Large intestine (tissue), 3 donors: Measurements from ENCODE around the gene METTL21A. TPM values are rescaled to one million over a fixed set of nuclear protein-coding genes. Genes with fewer than 3 reads are reported as not detected.
A peak's percentile ranks its signal among the peaks of the same experiment; 100 is the strongest.

Source experiments
- DNase-seq, 2 donors: peaks; one replicate each; pipeline versions ENCODE4 v3.0.0 to v3.0.0-alpha.2; 2013
- H3K27ac ChIP-seq: one replicate; pipeline ENCODE4 v1.5.1; 2013; ENCODE audit warnings: low read length
- H3K27me3 ChIP-seq: 2 replicates; pipeline ENCODE4 v1.6.1; 2013; ENCODE audit warnings: low read length; ENCODE audit not compliant: control insufficient read depth, insufficient read depth
- H3K36me3 ChIP-seq: 2 replicates; pipeline ENCODE4 v1.6.1; 2013; ENCODE audit warnings: low read length; ENCODE audit not compliant: control insufficient read depth, insufficient read depth
- H3K4me1 ChIP-seq: one replicate; pipeline ENCODE4 v1.6.1; 2013; ENCODE audit warnings: low read length; ENCODE audit not compliant: control insufficient read depth, insufficient read depth
- H3K4me3 ChIP-seq: one replicate; pipeline ENCODE4 v1.5.1; 2013; ENCODE audit warnings: low read length
- H3K9me3 ChIP-seq: one replicate; pipeline ENCODE4 v1.6.1; 2013; ENCODE audit warnings: mild to moderate bottlenecking, low read depth, low read length, moderate library complexity; ENCODE audit not compliant: control insufficient read depth
- WGBS: methylation state at CpG from one replicate; pipeline ENCODE4 v1.1.5; 2013; ENCODE audit warnings: low lambda C conversion rate; ENCODE audit not compliant: insufficient coverage; 5-methylcytosine and 5-hydroxymethylcytosine counted together
- polyA plus RNA-seq: library from polyadenylated mRNA; unstranded; fragments of 120-200 nt; gene quantifications from one replicate; pipeline ENCODE4 v1.2.1, GENCODE V29; 2013

Gene METTL21A
- polyA plus RNA-seq, 1 donor, result 19.3 TPM

- Histone ChIP-seq H3K36me3 (no peaks in the 10 kb centered on the region), H3K9me3 (no peaks in the 10 kb centered on the region), H3K4me3 (no peak overlapping the region), H3K4me1 (no peaks in the 10 kb centered on the region), H3K27ac (no peak overlapping the region), H3K27me3 (no peaks in the 10 kb centered on the region)
- no CpG with 5 or more reads among the region's 1 CpG for WGBS
- no peak for DNase-seq
Measured at GRCh38 chr2:207629553-207629952, 4.4 kb upstream of the METTL21A start.

GRCh38 chr2:207624185-207625013 is 795 bp downstream of the METTL21A start:
- Histone ChIP-seq H3K4me1 (peaks cover 3% of the 10 kb centered on the region), H3K27ac (peak overlapping the region; percentile 98), H3K27me3 (no peaks in the 10 kb centered on the region), H3K9me3 (no peaks in the 10 kb centered on the region), H3K4me3 (peak overlapping the region; percentile 99), H3K36me3 (peaks cover 22% of the 10 kb centered on the region)
- WGBS, result no CpG with 5 or more reads among the region's 47 CpGs
- no peak for DNase-seq

- 60% methylated on average over 1 of the region's 10 CpGs for WGBS
- Histone ChIP-seq H3K36me3 (peaks cover 34% of the 10 kb centered on the region), H3K27ac (no peak overlapping the region), H3K4me3 (no peak overlapping the region), H3K9me3 (no peaks in the 10 kb centered on the region), H3K4me1 (peaks cover 11% of the 10 kb centered on the region), H3K27me3 (no peaks in the 10 kb centered on the region)
- DNase-seq, result no peak
Measured at GRCh38 chr2:207621501-207622039, 3.6 kb downstream of the METTL21A start.

DNA sequence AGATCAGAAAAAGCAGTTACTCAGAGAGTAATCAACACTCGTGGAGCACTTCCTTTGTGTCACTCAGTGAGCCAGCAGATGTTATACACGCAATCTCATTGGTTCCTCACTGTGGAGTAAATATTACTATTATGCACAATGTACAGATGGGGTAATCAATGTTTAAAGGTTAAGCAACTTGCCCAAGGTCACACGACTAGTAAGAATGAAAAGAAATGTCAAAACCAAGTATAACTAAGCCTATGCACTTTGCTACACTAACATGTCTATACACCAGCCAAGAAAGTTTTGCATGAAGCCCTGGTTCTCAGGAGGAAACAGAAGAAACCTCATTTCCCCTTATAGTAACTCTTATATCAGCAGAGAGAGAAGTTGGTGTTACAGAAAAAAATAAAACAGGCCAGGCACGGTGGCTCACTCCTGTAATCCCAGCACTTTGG is 5.4 kb downstream of the METTL21A start:
- WGBS, result no CpG with 5 or more reads among the region's 4 CpGs
- Histone ChIP-seq H3K9me3 (no peaks in the 10 kb centered on the region), H3K27me3 (no peaks in the 10 kb centered on the region), H3K36me3 (peaks cover 36% of the 10 kb centered on the region), H3K27ac (no peak overlapping the region), H3K4me3 (no peak overlapping the region), H3K4me1 (peaks cover 11% of the 10 kb centered on the region)
- no peak for DNase-seq

DNA sequence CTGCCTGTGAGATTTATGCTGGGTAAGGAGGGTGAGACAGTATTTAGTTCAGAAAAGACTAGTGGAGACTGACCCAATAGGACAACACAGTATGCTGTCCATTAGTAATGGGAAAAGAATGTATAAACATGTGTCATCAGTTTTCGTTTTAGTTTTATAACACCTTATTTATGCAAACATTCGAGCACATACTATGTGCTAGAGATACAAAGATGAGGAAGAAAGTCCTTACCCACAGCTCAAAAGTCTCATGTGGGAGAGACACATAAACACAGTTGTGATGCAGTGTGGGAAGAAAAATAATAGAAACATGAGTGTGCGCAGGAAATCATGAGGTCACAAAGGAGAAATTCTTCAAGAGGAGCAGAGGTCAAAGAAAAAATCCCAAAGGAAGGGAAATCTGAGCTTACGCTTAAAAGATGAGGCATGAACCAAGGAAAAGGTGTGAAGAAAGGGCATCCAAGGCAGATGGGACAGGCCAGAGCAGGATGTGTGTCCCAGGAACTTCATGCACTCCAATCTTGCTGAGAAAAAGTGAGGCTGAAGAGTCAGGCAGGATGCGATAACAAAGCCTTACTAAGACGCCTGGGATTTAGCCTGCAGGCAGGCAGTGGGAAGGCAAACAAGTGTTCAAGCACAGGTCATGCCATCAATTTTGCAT is 8.1 kb downstream of the METTL21A start:
- Histone ChIP-seq H3K4me1 (peaks cover 8% of the 10 kb centered on the region), H3K27ac (peak overlapping the region; percentile 82), H3K27me3 (no peaks in the 10 kb centered on the region), H3K36me3 (peaks cover 32% of the 10 kb centered on the region), H3K9me3 (no peaks in the 10 kb centered on the region), H3K4me3 (no peak overlapping the region)
- DNase-seq, result peak in 1 of 2 donors; percentile 47
- WGBS, result 88% methylated on average over 2 of the region's 6 CpGs

DNA sequence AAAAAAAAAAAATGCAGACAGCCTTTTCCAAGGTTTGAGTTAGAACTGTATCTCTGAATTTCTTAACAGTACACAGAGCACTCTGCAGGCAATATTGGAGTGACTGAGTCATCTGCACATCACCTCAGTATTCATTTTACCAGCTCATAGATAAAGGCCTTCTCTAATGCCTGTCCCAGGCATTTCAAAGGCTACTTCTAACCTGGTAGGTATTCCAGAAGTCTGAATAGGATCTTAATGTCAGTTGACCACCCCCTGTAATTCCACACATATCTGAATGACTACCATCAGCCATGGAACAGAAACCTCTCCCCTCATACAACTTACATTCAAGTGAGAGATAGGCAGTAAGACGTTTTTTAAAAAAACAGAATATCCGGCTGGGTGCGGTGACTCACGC is 9.0 kb downstream of the METTL21A start:
- peak in 1 of 2 donors; percentile 14 for DNase-seq
- no peak overlapping the region for H3K4me3 ChIP-seq
- no peaks in the 10 kb centered on the region for H3K27me3 ChIP-seq
- peak overlapping the region; percentile 82 for H3K27ac ChIP-seq
- no CpG with 5 or more reads among the region's 4 CpGs for WGBS
- peaks cover 24% of the 10 kb centered on the region for H3K36me3 ChIP-seq
- H3K4me1 ChIP-seq, result peaks cover 8% of the 10 kb centered on the region
- H3K9me3 ChIP-seq, result no peaks in the 10 kb centered on the region

DNA sequence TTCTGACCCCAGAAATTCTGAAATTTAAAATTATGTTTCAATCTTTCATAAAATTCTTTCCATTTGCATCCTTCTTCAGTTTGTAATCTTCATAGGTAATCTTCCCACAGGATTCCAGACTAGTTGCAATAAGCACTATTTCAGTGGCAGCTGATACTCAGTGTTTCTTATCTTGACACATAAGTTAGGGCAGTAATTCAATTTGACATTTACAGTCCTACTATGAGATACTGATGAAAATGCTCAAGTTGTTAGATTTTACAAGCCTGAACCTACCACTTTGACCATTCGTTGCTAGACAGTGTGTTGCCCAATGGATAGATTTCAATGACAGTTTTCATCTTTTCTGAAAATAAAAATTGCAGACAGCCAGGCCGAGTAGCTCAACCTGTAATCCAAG is 10.4 kb downstream of the METTL21A start:
- WGBS, result no CpG with 5 or more reads among the region's 2 CpGs
- Histone ChIP-seq H3K27me3 (no peaks in the 10 kb centered on the region), H3K27ac (peak overlapping the region; percentile 48), H3K36me3 (peaks cover 17% of the 10 kb centered on the region), H3K4me3 (no peak overlapping the region), H3K4me1 (peaks cover 8% of the 10 kb centered on the region), H3K9me3 (no peaks in the 10 kb centered on the region)
- DNase-seq, result peak in 1 of 2 donors; percentile 28

GRCh38 chr2:207612714-207613113 is 12.5 kb downstream of the METTL21A start:
- WGBS, result 100% methylated on average over 1 of the region's 4 CpGs
- no peaks in the 10 kb centered on the region for H3K27me3 ChIP-seq
- DNase-seq, result no peak
- no peak overlapping the region for H3K27ac ChIP-seq
- H3K36me3 ChIP-seq, result peaks cover 8% of the 10 kb centered on the region
- H3K4me3 ChIP-seq, result no peak overlapping the region
- peaks cover 8% of the 10 kb centered on the region for H3K4me1 ChIP-seq
- H3K9me3 ChIP-seq, result no peaks in the 10 kb centered on the region

DNA sequence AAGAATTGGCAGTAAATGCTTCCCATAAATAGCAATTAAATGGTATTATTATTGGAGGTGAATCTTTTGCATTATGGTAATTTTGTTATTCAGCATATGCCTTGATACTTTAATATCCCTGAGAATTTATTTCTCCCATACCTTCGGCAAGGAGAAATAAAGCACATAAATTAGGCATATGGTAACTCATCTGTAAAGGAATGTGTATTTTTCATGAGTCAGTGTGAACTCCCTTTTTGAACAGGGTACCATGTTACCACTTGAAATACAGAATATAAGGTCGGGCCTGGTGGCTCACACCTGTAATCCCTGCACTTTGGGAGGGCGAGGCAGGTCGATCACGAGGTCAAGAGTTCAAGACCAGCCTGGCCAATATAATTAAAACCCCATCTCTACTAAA is 18.4 kb downstream of the METTL21A start:
- no peak for DNase-seq
- H3K9me3 ChIP-seq, result no peaks in the 10 kb centered on the region
- no CpG with 5 or more reads among the region's 5 CpGs for WGBS

GRCh38 chr2:207606399-207606798 is 18.8 kb downstream of the METTL21A start:
- Histone ChIP-seq H3K27ac (no peak overlapping the region), H3K9me3 (no peaks in the 10 kb centered on the region), H3K36me3 (no peaks in the 10 kb centered on the region), H3K4me3 (no peak overlapping the region), H3K4me1 (no peaks in the 10 kb centered on the region), H3K27me3 (no peaks in the 10 kb centered on the region)
- WGBS, result no CpG with 5 or more reads among the region's 7 CpGs
- no peak for DNase-seq

More for the DNA sequence above, 18.4 kb downstream of the METTL21A start:
- no peak overlapping the region for H3K27ac ChIP-seq
- no peak overlapping the region for H3K4me3 ChIP-seq
- no peaks in the 10 kb centered on the region for H3K27me3 ChIP-seq
- no peaks in the 10 kb centered on the region for H3K36me3 ChIP-seq
- no peaks in the 10 kb centered on the region for H3K4me1 ChIP-seq
